ENCODE data around the gene PUS3. TPM values are rescaled to one million over a fixed set of nuclear protein-coding genes. Genes with fewer than 3 reads are reported as not detected.

The PUS3 gene
- polyA plus RNA-seq, 1 donor from 2014 or later: 15.5 TPM

DNA sequence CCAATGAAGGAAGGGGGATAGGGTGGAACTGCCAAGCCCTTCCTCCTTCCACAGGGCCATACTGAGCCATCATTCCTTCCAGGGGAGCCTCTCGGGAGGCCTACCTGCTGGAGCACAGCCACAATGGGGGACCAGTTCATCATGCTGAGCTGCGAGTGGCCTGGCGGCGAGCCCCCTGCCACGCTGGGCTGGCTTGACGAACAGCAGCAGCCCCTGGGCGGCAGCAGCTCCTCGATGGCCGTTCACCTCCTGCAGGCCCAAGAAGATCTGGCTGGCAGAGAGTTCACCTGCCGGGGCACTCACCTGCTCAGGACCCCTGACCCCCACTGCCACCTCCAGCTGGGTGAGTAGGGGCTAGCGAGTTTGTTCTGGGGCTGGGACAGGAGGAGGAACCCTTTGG lies 48.7 kb upstream of the PUS3 start:
- TF ChIP-seq RAD21 (conservative IDR thresholded peaks at IDR 0.05) (no peak), MXI1 (conservative IDR thresholded peaks at IDR 0.05; ENCODE audit: poor library complexity, severe bottlenecking) (no peak), TAF1 (IDR thresholded peaks at IDR 0.05; ENCODE audit: low read depth) (no peak), REST (IDR thresholded peaks at IDR 0.05; ENCODE audit: borderline replicate concordance) (no peak)
- H3K36me3 ChIP-seq (ENCODE audit: insufficient read depth, low read length): no peaks in the 10 kb centered on the region
- H3K4me3 ChIP-seq (ENCODE audit: low read length): no peak overlapping the region
- no peaks in the 10 kb centered on the region for H3F3A ChIP-seq (ENCODE audit: insufficient read depth, low read length, poor library complexity, severe bottlenecking)
- no peaks in the 10 kb centered on the region for H3K27me3 ChIP-seq (ENCODE audit: insufficient read depth, low read depth, low read length)
- H4K20me1 ChIP-seq (ENCODE audit: insufficient read depth): no peaks in the 10 kb centered on the region
- H3K9me3 ChIP-seq (ENCODE audit: low read length): no peaks in the 10 kb centered on the region
- H3K27ac ChIP-seq (ENCODE audit: low read length): no peak overlapping the region
- no peak overlapping the region for H2AFZ ChIP-seq (ENCODE audit: low read depth, low read length)
- no peaks in the 10 kb centered on the region for H3K9me2 ChIP-seq (ENCODE audit: insufficient read depth, low read length)
- H3K4me2 ChIP-seq (ENCODE audit: low read length): no peak overlapping the region
- H3K9ac ChIP-seq (ENCODE audit: low read length): no peak overlapping the region
- H3K79me2 ChIP-seq (replicated peaks; ENCODE audit: insufficient read depth, low read length): no peaks in the 10 kb centered on the region

- H3K4me2 ChIP-seq (ENCODE audit: low read length): no peak overlapping the region
- H4K20me1 ChIP-seq (ENCODE audit: insufficient read depth): no peaks in the 10 kb centered on the region
- H3K27ac ChIP-seq (ENCODE audit: low read length): no peak overlapping the region
- no peak overlapping the region for H2AFZ ChIP-seq (ENCODE audit: low read depth, low read length)
- no peaks in the 10 kb centered on the region for H3K9me2 ChIP-seq (ENCODE audit: insufficient read depth, low read length)
- no peak overlapping the region for H3K4me3 ChIP-seq (ENCODE audit: low read length)
- no peaks in the 10 kb centered on the region for H3K27me3 ChIP-seq (ENCODE audit: insufficient read depth, low read depth, low read length)
- H3K36me3 ChIP-seq (ENCODE audit: insufficient read depth, low read length): no peaks in the 10 kb centered on the region
- no peaks in the 10 kb centered on the region for H3K9me3 ChIP-seq (ENCODE audit: low read length)
- TF ChIP-seq TAF1 (IDR thresholded peaks at IDR 0.05; ENCODE audit: low read depth) (no peak), REST (IDR thresholded peaks at IDR 0.05; ENCODE audit: borderline replicate concordance) (no peak), EP300 (conservative IDR thresholded peaks at IDR 0.05; ENCODE audit: poor library complexity, severe bottlenecking) (no peak)
- H3F3A ChIP-seq (ENCODE audit: insufficient read depth, low read length, poor library complexity, severe bottlenecking): no peaks in the 10 kb centered on the region
- no peak overlapping the region for H3K9ac ChIP-seq (ENCODE audit: low read length)
- H3K79me2 ChIP-seq (replicated peaks; ENCODE audit: insufficient read depth, low read length): no peaks in the 10 kb centered on the region
Measured at GRCh38 chr11:125950696-125951651, 48.0 kb upstream of the PUS3 start.

All from neural cell (in vitro differentiated cells).